ENCODE results near the gene CHM.

DNA sequence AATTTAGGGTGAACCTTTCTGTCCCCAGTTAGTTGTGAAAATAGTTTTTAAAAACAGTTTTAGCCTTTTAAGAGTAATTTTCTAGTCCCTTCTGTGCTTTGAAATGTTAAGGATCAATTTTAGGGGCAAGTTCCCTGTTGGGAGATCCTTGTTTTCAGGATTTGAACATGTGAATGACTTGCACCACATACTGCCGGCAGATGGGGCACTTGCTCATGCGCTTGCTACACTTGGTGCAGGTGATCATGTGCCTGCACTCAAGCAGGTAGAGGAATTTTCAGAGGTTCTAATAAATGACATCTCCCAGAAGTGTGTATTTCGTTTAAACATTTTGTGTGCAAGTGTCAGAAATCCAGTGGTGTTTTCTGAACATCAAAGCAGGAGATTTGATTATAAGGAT lies 195.9 kb downstream of the CHM start:
- peak in 4 of 6 experiments; percentile 12 to 44 (median 24) for TF ChIP-seq CTCF (IDR thresholded peaks at IDR 0.05)
- TF ChIP-seq POLR2A (IDR thresholded peaks at IDR 0.05) = no peak

Data from Peyer's patch (tissue), 4 donors.